DND-41 (cell line): ENCODE data around the gene TRIL.

Experiments
- ATAC-seq: fragments of 200-7000 bp; cut with Tn5 transposase; 3 replicates; pipeline ENCODE4 v1.9.1; 2021; ENCODE audit warnings: low read depth; ENCODE audit not compliant: insufficient read depth
- DNase-seq: peaks from one replicate; pipeline ENCODE4 v3.0.0-alpha.2; 2020
- H2AFZ ChIP-seq: 2 replicates; pipeline ENCODE4 v1.6.0; 2012; ENCODE audit warnings: low read depth, low read length
- H3K27ac ChIP-seq: 2 replicates; pipeline ENCODE4 v1.5.1; 2012; ENCODE audit warnings: low read length, inconsistent platforms
- H3K27me3 ChIP-seq: fragments of 200-600 bp; sonication (generic); 2 replicates; pipeline ENCODE4 v1.6.0; 2012; ENCODE audit warnings: low read length, mild to moderate bottlenecking, inconsistent platforms; ENCODE audit not compliant: insufficient read depth, poor library complexity
- H3K36me3 ChIP-seq: 2 replicates; pipeline ENCODE4 v1.5.1; 2012; ENCODE audit warnings: low read length, inconsistent platforms; ENCODE audit not compliant: insufficient read depth
- H3K4me1 ChIP-seq: 2 replicates; pipeline ENCODE4 v1.5.1; 2012; ENCODE audit warnings: mild to moderate bottlenecking, low read length; ENCODE audit not compliant: insufficient read depth
- H3K4me2 ChIP-seq: 2 replicates; pipeline ENCODE4 v1.6.0; 2012; ENCODE audit warnings: mild to moderate bottlenecking, moderate library complexity, low read length, inconsistent platforms; ENCODE audit not compliant: insufficient read depth
- H3K4me3 ChIP-seq, 2 experiments: fragments of 200-600 bp in 1 of 2; shearing (Covaris generic) in 1 of 2; 2 replicates each; pipeline ENCODE4 v1.5.1; 2012 to 2016; ENCODE audit warnings: inconsistent platforms in 2 of 2, low read length in 2 of 2, mild to moderate bottlenecking in 2 of 2, low read depth in 1 of 2, moderate library complexity in 1 of 2
- H3K79me2 ChIP-seq: 2 replicates; pipeline ENCODE4 v1.6.0; 2012; ENCODE audit warnings: low read length, inconsistent platforms; ENCODE audit not compliant: insufficient read depth
- H3K9ac ChIP-seq: 2 replicates; pipeline ENCODE4 v1.6.0; 2012; ENCODE audit warnings: low read depth, mild to moderate bottlenecking, inconsistent platforms, low read length, moderate library complexity
- H3K9me3 ChIP-seq: 2 replicates; pipeline ENCODE4 v1.5.1; 2012; ENCODE audit warnings: low read length, moderate library complexity, mild to moderate bottlenecking, inconsistent platforms; ENCODE audit not compliant: insufficient read depth, severe bottlenecking
- H4K20me1 ChIP-seq: 2 replicates; pipeline ENCODE4 v1.6.0; 2012; ENCODE audit warnings: low read length; ENCODE audit not compliant: insufficient read depth
- CTCF ChIP-seq: IDR thresholded peaks from 2 replicates; pipeline ENCODE4 v1.5.1; 2012; ENCODE audit warnings: borderline replicate concordance, low read length, moderate library complexity, mild to moderate bottlenecking; ENCODE audit not compliant: poor library complexity, severe bottlenecking; ENCODE audit errors: extremely low read depth
- EZH2 ChIP-seq: IDR thresholded peaks from 3 replicates; pipeline ENCODE4 v1.6.1; 2012; ENCODE audit warnings: borderline replicate concordance, low read depth, mild to moderate bottlenecking, moderate library complexity, low read length, inconsistent platforms; ENCODE audit not compliant: severe bottlenecking

Gene TRIL

GRCh38 chr7:28988810-28989209 lies 30.7 kb upstream of the TRIL start:
- ATAC-seq (no peak), DNase-seq (no peak)

GRCh38 chr7:28988091-28988490 lies 30.0 kb upstream of the TRIL start:
- Histone ChIP-seq H3K27ac (no peak overlapping the region), H2AFZ (no peak overlapping the region), H3K36me3 (no peaks in the 10 kb centered on the region), H3K4me3 (no peak overlapping the region), H3K4me1 (no peaks in the 10 kb centered on the region), H3K27me3 (no peaks in the 10 kb centered on the region), H3K79me2 (no peaks in the 10 kb centered on the region), H3K9me3 (no peaks in the 10 kb centered on the region), H3K4me2 (no peak overlapping the region), H3K9ac (no peak overlapping the region), H4K20me1 (no peaks in the 10 kb centered on the region)
- no peak for ATAC-seq
- DNase-seq: no peak
- TF ChIP-seq EZH2 (no peak), CTCF (no peak)

More at GRCh38 chr7:28988810-28989209, 30.7 kb upstream of the TRIL start:
- no peak overlapping the region for H3K27ac ChIP-seq
- no peaks in the 10 kb centered on the region for H3K9me3 ChIP-seq
- no peak overlapping the region for H3K4me2 ChIP-seq
- no peaks in the 10 kb centered on the region for H3K79me2 ChIP-seq
- H3K36me3 ChIP-seq: no peaks in the 10 kb centered on the region
- H3K4me1 ChIP-seq: no peaks in the 10 kb centered on the region
- H3K9ac ChIP-seq: no peak overlapping the region
- H3K4me3 ChIP-seq: no peak overlapping the region
- no peak overlapping the region for H2AFZ ChIP-seq
- H3K27me3 ChIP-seq: no peaks in the 10 kb centered on the region
- H4K20me1 ChIP-seq: no peaks in the 10 kb centered on the region
- TF ChIP-seq CTCF (no peak), EZH2 (no peak)

- DNase-seq: no peak
- Histone ChIP-seq H2AFZ (no peak overlapping the region), H3K4me2 (no peak overlapping the region), H3K4me3 (no peak overlapping the region), H3K4me1 (no peaks in the 10 kb centered on the region), H3K27ac (no peak overlapping the region), H3K9me3 (no peaks in the 10 kb centered on the region), H3K79me2 (no peaks in the 10 kb centered on the region), H3K9ac (no peak overlapping the region), H3K27me3 (no peaks in the 10 kb centered on the region), H4K20me1 (no peaks in the 10 kb centered on the region), H3K36me3 (no peaks in the 10 kb centered on the region)
- ATAC-seq: no peak
- TF ChIP-seq EZH2: no peak
- no peak for TF ChIP-seq CTCF
Observed at GRCh38 chr7:28986765-28987110, 28.6 kb upstream of the TRIL start.
